Middle frontal gyrus (tissue), 1 donor: Measurements from ENCODE around the gene MYO18B.

Experiments used
- DNase-seq: peaks from one replicate; pipeline ENCODE4 v3.0.0-alpha.2; 2015; ENCODE audit warnings: low spot score; ENCODE audit errors: extremely low spot score

MYO18B gene

DNA sequence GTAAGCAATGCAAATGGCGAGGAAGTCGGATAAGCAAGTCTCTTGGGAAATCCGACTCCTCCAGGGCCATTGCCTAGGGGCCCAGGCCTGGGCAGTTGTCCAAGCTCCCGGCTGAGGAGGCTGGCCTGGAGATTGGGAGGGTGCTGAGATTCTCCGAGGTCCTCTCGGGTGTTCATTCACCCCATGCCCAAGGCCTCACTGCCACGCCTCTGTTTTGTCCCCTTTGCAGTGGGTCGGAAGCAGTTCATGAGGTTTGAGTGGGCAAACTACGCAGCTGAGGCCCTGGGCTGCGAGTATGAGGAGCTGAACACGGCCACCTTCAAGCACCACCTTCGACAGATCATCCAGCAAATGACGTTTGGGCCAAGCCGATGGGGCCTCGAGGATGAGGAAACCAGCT is 81.3 kb downstream of the MYO18B start:
- no peak for DNase-seq

DNA sequence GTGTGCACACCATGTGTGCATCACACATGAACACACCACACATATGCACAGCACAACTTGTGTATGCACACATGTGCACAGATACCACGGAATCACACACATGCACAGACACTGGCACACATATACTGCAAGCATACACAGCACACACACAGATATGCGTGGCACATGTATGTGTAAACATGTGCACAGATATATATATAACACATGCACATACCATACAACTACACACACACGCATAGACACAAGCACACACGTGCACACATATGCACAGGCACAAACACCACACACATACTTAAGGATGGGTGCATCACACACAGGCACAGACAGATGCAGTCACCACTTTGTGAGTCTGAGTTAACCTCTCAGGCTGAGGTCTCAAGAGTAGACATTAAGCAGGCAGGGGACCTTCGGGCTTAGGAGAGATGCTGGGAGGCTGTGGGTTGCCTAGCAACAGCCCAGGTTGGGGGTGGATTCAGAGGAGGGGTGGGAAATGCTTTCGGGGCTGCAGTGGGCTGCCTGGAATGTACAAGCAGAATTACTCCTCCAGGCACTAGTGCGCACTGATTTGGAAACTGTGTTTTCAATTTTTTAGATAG is 82.9 kb downstream of the MYO18B start:
- no peak for DNase-seq

DNA sequence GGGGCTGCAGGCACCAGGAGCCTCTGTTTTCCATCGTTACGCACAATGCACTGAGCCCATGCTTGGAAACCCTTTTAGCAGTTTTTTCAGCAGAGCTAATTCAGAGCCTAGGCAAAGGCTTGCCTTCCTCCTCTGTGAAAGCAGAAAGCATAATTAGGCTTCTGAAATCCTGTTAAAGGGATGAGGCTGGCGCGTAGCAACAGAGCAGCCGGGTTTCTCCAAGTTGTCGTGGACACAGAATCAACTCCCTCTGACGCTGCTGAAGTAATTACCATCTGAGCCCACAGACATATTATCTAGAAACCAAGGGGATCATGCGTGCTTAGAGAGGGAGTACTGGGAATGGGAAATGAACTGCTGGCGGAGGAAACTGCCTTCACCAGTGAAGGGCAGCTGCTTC is 85.4 kb downstream of the MYO18B start:
- peak; percentile 26 for DNase-seq

DNA sequence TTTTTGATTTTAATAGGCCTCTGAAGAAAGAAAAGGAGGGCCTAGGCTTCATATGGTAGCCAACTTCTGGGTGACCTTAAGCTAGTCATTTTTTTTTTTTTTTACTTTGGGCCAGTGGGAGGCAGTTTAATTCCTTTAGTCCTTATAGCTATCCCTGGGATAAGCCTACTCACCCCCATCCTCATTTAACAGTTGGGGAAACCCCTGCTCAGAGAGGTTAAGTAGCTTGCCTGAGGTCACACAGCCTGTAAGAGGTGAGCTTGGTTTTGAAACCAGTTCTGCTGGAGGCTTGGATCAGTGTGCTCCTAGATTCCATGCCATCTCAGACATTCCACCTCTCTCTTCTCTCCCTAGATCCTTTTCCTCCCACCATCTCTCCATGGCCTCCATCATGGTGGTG is 86.4 kb downstream of the MYO18B start:
- DNase-seq, result no peak

DNA sequence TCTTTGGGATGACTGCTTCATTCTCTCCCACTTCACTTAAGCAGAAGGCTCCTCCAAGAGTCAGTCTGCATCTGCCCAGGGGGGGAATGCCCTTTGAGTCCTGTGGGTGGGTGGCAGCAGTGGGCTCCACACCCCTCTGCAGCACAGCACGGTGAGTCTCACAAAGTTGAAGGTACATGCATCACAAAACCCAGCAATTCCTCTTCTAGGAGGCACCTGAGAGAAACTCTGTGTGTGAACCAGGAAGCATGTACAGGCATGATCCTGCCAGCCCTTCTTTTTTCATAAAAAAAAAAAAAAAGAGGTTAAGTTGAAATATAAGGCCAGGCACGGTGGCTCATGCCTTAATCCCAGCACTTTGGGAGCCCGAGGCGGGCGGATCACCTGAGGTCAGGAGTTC is 87.2 kb downstream of the MYO18B start:
- no peak for DNase-seq

DNA sequence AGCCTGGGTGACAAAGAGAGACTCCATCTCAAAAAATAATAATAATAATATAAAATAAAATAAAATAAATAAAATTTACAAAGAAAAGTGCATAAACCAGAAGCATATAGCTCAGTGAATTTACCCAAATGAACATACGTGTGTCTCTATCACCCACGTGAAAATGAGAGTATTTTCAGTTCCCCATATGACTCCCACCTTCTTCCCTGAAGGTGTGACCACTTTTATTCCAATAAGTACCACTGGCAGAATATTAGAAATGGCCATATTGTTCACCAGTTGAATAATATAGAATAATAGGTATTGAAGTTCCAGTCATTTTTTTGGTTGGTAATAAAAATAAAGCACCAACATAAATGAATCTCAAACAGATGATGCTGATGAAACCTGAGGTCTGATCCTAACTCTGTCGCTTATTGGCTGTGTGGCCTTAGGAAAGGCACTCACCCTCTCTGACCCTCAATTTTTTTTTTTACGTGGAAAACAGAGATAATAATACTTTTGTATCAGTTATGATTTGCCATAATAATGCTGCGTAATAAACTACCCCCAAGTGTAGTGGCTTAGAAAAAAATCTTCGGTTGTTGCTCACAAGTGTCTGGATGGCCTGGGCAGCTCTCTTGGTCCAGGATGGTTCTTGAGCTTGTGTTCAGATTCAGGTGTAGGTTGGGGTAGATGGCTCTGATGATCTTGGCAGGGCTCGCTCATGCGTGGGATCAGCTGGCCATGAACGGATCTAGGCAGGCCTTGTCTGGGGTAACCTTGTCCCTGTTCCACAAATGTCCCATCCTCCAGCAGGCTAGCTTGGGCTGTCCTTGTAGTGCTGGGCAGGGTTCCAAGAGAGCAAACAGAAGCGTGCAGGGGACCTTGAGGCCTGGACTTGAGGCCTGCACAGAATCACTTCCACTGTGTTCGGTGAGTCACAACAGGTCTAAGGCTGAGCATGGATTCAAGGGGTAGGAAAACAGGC is 88.1 kb downstream of the MYO18B start:
- no peak for DNase-seq

DNA sequence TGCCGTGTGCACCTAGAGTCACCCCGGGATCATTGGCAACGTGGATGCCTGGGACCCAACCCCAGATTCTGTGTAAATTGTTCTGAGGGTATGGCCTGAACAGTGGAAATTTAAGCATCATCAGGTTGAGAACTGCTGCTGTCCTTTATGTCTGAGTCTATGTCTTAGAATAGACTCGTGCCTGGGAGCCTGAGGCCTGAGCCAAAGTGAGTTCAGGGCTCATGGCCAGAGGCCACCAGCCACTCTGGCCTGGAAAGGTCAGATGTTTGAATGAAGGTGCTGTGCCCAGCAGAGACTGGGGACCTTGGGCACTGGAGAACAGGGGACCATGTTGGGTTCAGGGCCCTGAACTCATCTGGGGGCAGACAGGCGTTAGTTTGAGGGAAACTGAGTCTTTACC is 91.1 kb downstream of the MYO18B start:
- DNase-seq, result no peak

DNA sequence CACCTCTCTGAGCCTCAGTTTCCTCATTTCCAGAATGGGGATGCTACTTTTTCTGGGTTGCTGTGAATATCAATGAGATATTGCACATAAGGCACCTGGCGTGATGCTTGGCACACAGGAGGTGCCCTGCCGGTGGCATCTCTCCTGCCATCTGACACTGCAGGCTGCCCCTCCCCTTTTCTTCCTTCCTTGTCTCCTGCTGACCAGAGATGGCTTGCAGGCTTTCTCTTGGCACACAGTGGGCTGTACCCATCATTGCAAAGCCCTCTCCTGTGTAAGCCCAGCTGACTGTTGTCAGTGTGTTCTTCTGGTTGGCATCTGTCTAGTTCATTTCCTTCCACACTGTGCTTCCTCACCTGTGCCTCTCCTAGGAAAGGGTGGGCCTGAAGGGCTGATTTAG is 91.7 kb downstream of the MYO18B start:
- DNase-seq, result no peak

DNA sequence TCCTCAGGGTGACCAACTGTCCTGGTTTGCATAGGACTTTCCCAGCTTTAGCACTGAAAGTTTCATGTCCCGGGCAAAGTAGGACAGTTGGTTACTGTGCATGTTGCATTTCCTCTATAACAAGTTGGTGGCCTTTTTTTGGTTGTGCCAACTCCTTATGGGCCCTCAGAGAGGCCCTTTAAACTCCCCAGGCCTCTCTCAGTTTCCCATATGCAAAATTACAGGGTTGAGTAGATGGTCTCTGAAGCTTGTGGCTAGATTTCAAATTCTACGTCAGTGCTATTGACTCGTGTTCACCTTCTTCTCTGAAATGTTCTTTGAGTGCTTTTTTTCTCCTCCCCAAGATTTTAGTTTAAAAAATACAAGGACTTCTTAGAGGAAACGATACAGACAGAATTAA is 92.5 kb downstream of the MYO18B start:
- no peak for DNase-seq

DNA sequence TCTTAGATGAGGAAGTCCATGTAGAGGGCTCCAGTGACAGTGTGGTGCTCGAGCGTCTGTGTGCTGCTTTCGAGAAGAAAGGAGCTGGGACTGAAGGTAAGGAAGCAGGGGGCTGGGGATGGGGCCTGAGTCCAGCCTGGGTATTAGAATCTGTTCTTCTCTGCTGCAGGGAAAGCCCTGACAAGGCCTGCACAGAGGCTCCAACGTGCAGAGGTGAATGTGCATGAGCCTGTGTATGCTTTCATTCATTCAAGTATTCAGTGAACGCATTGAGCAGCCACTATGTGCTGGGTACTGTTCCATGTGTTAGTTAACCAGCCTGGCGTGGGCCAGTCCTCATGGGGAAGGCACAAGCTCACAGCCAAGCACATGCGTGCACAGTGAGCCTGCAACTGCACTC is 93.4 kb downstream of the MYO18B start:
- no peak for DNase-seq

DNA sequence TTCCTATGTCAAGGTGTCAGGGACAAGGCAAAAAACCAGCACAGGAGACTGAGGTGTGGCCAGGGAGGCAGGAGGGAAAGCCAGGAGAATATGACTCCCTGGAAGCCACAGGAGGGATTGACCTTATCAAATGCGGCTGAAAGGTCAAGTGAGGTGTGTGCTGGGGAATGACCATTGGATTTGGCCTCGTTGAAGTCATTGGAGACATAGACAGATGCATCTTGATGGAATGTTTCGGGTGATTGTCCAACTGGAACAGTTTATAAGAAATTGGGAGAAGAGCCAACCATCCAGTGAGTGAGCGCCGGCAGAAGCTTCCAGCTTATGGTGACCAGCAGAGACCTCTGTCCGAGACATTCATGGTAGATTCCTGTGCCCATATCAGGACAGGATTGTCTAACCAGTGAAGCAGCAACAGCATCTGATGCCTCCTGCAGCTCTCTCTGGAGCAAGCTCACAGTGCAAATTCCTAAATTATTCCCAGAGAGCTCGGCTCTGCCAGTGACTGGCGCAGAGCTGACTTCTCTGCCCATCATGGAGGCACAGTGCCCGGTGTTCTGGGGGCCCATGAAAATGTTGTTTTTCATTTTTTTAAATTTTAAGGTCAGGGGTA is 95.4 kb downstream of the MYO18B start:
- no peak for DNase-seq

DNA sequence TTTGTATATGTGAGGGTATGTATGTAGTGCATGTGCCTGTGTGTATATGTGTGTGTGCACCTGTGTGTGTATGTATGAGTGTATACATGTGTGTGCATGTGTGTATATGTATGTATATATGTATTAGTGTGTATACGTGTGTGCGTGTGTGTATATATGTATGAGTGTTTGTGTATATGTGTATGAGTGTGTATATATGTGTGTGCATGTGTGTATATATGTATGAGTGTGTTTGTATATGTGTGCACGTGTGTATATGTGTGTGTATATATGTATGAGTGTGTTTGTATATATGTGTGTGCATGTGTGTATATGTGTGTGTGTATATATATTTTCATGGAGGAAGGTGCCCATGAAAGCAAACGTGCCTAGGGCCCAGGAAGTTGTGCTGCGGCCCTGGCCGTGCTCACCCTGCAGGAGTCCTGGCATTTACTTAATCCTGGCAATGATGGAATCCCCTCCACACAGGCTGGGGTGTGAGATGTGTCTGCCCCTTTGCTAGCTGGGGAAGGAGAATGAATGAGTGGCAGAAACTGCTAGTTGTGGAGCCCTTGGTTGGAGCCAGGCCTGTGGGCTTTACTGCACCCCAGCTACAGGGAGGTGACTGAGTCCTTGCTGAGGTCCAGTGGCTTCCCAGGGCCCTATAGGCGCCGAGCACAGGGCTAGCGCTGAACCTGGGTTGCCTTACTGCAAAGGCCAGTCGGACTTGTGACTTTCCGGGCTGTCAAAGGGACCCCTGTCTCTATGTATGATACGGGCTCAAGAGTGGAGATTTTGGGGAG is 97.2 kb downstream of the MYO18B start:
- DNase-seq, result no peak

DNA sequence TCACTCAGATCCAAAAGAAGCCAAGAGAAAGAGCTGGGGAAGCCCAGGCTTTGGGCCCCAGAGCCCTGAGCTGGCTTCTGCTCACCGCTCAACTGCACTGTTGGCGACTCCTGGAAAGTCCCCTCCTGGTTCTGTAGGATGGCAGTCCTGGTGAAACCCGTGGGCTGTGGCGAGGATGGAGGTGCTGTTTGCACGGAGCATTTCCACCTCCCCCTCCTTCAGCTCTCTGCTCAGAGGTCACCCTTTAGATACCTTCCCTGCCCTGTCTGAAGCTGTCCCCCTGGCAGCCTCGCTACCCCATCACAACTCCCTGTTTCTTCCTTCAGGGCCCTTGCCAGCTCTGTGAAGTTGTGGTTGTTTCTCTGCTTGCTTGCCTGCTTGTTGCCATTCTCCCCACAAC is 97.8 kb downstream of the MYO18B start:
- no peak for DNase-seq

DNA sequence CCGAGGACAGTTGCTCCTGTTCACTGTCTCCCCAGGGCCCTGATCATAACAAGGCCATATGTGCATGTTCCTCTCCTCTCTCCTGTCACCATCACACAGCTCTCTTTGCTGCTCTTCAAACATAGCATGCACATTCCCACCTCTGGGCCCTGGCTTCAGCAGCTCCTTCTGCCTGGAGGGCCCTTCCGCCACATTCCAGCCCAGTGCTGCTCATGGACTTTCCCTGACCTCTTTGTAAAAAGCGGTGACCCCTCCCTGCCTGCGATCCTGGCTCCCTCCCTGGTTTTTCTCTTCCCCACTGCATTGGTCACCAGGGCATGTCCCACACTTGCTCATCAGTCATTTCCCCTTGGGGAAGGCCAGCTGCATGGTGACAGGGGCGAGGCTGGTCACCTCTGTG is 98.2 kb downstream of the MYO18B start:
- no peak for DNase-seq

DNA sequence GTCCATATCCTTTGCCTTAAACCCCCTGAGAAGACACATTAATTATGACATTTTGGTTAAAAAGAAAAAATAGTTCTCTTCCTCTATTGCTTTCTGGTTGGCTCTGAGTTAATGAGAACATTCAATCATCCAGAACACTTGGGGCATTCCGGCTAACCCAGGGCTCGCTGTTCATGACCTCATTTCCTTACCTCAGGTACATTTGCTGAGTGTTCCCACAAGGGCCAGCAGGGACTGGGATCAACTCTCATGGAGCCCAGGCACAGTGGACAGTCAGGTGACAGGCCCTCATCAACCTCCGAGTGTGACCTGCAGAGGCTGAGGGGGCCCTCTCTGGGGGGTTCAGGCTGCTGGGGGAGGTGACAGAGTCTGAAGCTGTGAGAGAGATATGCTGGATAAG is 98.9 kb downstream of the MYO18B start:
- DNase-seq, result no peak

DNA sequence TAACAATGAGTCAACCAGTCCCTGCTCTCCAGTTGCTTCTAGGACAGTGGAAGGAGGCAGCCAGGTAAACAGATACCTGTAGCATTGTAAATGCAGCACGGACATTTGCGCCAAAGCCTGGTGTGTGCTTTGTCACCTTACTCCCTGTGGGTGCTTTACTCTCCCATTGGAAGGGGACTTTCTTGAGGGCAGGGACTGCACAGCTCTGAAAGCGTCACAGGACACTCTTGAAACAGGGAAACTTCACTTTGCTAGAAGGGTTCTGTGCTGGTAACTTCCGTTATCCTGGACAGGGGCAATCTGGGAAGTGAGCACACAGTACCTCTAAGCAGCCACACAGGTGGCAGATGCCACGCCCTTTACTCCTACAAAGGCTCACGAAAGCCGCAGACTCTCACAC is 99.8 kb downstream of the MYO18B start:
- no peak for DNase-seq

DNA sequence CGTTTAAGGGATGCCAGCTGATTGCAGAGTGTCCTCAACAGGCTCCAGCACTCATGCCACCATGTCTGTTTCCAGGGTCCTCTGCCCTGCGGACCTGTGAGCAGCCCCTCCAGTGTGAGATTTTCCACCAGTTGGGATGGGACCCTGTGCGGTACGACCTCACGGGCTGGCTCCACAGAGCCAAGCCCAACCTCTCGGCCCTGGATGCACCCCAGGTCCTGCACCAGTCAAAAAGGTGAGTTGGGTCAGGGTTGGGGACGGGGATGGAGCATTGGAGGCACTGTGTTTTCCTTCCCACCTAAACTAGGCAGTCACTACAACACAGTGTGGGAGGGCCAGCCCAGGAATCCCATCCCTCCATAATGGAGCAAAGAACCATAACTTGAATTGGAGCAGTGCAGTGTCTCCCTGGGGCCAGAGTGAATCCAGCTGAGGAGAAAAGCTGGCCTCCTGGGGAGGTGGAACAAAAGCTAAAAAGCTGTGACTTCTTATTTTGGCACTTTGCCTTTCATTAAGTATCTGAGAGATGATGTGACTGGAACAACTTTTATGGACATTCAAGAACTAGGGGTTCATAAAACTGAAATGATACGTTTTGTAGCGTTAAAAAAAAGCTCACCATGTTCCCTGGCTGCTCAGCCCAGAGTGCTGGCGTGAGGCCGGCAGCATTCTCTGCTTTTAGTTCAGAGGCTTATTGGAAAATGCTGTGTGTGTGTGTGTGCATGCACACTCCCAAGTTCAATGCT is 101.8 kb downstream of the MYO18B start:
- no peak for DNase-seq

DNA sequence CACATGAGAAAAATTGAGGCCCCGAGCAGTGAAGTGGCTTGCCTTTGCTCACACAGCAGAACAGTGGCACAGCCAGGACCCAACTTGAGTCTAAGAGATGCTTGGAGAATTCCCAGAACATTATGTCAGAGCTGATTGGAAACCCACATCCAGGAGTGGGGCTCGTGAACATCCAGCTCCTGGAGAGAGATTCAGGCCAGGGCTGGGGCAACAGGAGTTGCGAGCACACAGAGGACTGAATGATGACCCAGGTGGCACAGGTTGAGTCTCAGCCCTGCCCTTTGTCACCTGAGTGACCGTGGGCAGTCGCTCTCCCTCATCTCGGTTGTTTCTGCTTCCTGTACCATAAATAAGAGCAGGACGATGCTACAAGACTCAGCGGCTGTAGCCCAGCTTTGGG is 102.6 kb downstream of the MYO18B start:
- no peak for DNase-seq

DNA sequence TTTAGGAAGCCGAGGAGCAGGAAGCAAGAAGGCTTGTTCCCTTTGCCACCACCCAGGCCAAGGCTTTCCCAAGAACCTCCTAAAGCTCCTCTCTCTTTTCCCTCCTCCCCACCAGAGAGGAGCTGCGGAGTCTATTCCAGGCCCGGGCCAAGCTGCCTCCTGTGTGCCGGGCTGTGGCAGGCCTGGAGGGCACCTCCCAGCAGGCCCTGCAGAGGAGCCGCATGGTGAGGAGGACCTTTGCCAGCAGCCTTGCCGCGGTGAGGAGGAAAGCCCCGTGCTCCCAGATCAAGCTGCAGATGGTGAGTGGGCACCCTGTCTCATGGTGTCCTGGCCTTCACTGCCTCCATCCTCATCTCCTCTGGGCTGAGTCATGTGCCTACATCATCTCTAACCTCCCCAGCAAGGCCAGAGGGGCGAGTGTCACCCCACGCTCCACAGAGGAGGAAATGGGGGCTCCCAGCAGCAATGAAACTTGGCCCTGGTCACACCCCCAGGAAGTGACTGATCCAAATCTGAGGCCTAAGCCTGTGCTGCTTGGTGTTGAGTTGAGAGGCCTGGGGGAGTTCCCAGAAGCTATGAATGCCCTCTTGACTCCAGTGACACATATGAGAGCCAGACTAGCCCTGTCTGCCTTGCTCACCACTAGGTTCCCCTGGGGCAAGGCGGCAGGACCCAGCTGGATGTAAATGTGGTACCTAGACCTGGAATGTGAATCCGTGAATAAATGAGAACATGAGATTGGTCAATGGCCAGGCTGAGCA is 104.2 kb downstream of the MYO18B start:
- DNase-seq, result no peak

DNA sequence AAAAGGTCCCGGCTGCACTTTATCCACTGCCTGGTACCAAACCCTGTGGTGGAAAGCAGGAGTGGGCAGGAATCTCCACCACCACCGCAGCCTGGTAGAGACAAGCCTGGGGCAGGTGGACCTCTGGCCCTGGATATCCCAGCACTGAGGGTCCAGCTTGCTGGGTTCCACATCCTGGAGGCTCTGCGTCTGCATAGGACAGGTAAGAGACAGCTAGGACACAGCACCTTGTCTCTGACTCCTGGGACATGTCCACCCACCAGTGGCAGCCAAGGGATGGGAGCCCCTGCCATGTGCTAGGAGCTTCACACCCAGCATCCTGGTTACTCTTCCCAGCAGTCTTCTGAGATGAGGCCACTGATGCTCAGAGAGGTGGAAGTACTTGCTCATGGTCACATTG is 105.5 kb downstream of the MYO18B start:
- no peak for DNase-seq
